Measurements from ENCODE around the gene REL. TPM values are rescaled to one million over a fixed set of nuclear protein-coding genes. Genes with fewer than 3 reads are reported as not detected.

Gene REL
- total RNA-seq, 6 experiments from 2014 or later: 2.5 to 3.9 (median 3.3) TPM

- Mint-ChIP-seq H3K9me3 (no peaks in the 10 kb centered on the region; the same call in 1 of the 2 replicates), H3K4me1 (ENCODE audit: low read depth) (peaks cover 5% of the 10 kb centered on the region; the same call in 1 of the 2 replicates), H3K36me3 (ENCODE audit: low read depth) (peaks cover 4% of the 10 kb centered on the region; the same call in 1 of the 2 replicates), H3K27ac (no peak overlapping the region), H3K4me3 (no peak overlapping the region), H3K27me3 (ENCODE audit: insufficient read depth) (no peaks in the 10 kb centered on the region; the same call in 1 of the 2 replicates)
- no peak for TF ChIP-seq CTCF (IDR thresholded peaks at IDR 0.05)
- no peak for DNase-seq
These were observed 5.9 kb upstream of the REL start for GRCh38 chr2:60875520-60875919.

GRCh38 chr2:60880643-60881046 lies 729 bp upstream of the REL start:
- Mint-ChIP-seq H3K4me1 (ENCODE audit: low read depth) (peaks cover 31% of the 10 kb centered on the region), H3K27ac (peak overlapping the region; percentile 94), H3K27me3 (ENCODE audit: insufficient read depth) (no peaks in the 10 kb centered on the region; the same call in 1 of the 2 replicates), H3K4me3 (peak overlapping the region; percentile 97), H3K36me3 (ENCODE audit: low read depth) (peaks cover 2% of the 10 kb centered on the region; the same call in 1 of the 2 replicates), H3K9me3 (no peaks in the 10 kb centered on the region; the same call in 1 of the 2 replicates)
- DNase-seq: no peak
- no peak for TF ChIP-seq CTCF (IDR thresholded peaks at IDR 0.05)

GRCh38 chr2:60882971-60883753 lies 1.8 kb downstream of the REL start:
- no peaks in the 10 kb centered on the region; the same call in 1 of the 2 replicates for H3K27me3 Mint-ChIP-seq (ENCODE audit: insufficient read depth)
- peak overlapping the region; percentile 98 for H3K27ac Mint-ChIP-seq
- TF ChIP-seq CTCF (IDR thresholded peaks at IDR 0.05): no peak
- H3K4me3 Mint-ChIP-seq: peak overlapping the region; percentile 97
- peaks cover 46% of the 10 kb centered on the region for H3K4me1 Mint-ChIP-seq (ENCODE audit: low read depth)
- DNase-seq: no peak
- no peaks in the 10 kb centered on the region for H3K36me3 Mint-ChIP-seq (ENCODE audit: low read depth)
- no peaks in the 10 kb centered on the region for H3K9me3 Mint-ChIP-seq

- Mint-ChIP-seq H3K36me3 (ENCODE audit: low read depth) (no peaks in the 10 kb centered on the region), H3K4me3 (peak overlapping the region; percentile 97), H3K27ac (peak overlapping the region; percentile 98), H3K9me3 (no peaks in the 10 kb centered on the region), H3K4me1 (ENCODE audit: low read depth) (peaks cover 46% of the 10 kb centered on the region), H3K27me3 (ENCODE audit: insufficient read depth) (no peaks in the 10 kb centered on the region; the same call in 1 of the 2 replicates)
- DNase-seq: no peak
- no peak for TF ChIP-seq CTCF (IDR thresholded peaks at IDR 0.05)
These were observed 2.5 kb downstream of the REL start for GRCh38 chr2:60883896-60884295.

- Mint-ChIP-seq H3K27ac (no peak overlapping the region), H3K9me3 (no peaks in the 10 kb centered on the region), H3K27me3 (ENCODE audit: insufficient read depth) (no peaks in the 10 kb centered on the region; the same call in 1 of the 2 replicates), H3K4me3 (peak overlapping the region; percentile 38), H3K36me3 (ENCODE audit: low read depth) (0 out of 2 replicates have a peak, but pooled peaks cover under 1% of the 10 kb centered on the region), H3K4me1 (ENCODE audit: low read depth) (peaks cover 46% of the 10 kb centered on the region)
- DNase-seq: no peak
- TF ChIP-seq CTCF (IDR thresholded peaks at IDR 0.05): no peak
These were observed 3.4 kb downstream of the REL start for GRCh38 chr2:60884800-60885199.
